T-helper 2 cell treated with Interferon-gamma antibody and Interleukin-4, amounts not matched to agents 5 μg/mL and 100 μg/mL, for 36 hours (primary cell): Measurements from ENCODE around the gene MEX3A.
A peak's percentile ranks its signal among the peaks of the same experiment; 100 is the strongest.
"Not testable (repeated sequence)": the region's sequence is repeated elsewhere in the genome, so short reads cannot be mapped to it uniquely, and the experiment has no call there.

Source experiments
- DNase-seq: peaks from one replicate; pipeline ENCODE4 v3.0.0; 2021; ENCODE audit warnings: low spot score
- H3K27ac Mint-ChIP-seq: one replicate; pipeline ENCODE4 v1.8.0; 2021; ENCODE audit warnings: mild to moderate bottlenecking, mixed read lengths
- H3K27me3 Mint-ChIP-seq: one replicate; pipeline ENCODE4 v1.8.0; 2021; ENCODE audit warnings: low read depth, mixed read lengths
- H3K36me3 Mint-ChIP-seq: one replicate; pipeline ENCODE4 v1.8.0; 2021; ENCODE audit warnings: low read depth, mixed read lengths
- H3K4me1 Mint-ChIP-seq: one replicate; pipeline ENCODE4 v1.8.0; 2021; ENCODE audit warnings: low read depth, mixed read lengths
- H3K4me3 Mint-ChIP-seq: one replicate; pipeline ENCODE4 v1.8.0; 2022; ENCODE audit warnings: mild to moderate bottlenecking, moderate library complexity, mixed read lengths
- H3K9me3 Mint-ChIP-seq: one replicate; pipeline ENCODE4 v1.8.0; 2021; ENCODE audit warnings: mixed read lengths

The MEX3A gene

GRCh38 chr1:156055281-156056048, 26.8 kb downstream of the MEX3A start:
- no peak for DNase-seq
- Mint-ChIP-seq H3K9me3 (no peaks in the 10 kb centered on the region), H3K27ac (peak overlapping the region; percentile 20), H3K27me3 (no peaks in the 10 kb centered on the region), H3K4me3 (peak overlapping the region; percentile 85), H3K36me3 (peaks cover 4% of the 10 kb centered on the region), H3K4me1 (peaks cover 23% of the 10 kb centered on the region)

GRCh38 chr1:156054500-156055280, 27.6 kb downstream of the MEX3A start, which contains the start of gene LAMTOR2:
Gene LAMTOR2 (plus strand): TSS chr1:156054782. CDS start chr1:156054890, 108 bp downstream.
- Mint-ChIP-seq H3K27ac (peak within 1 kb of the TSS; percentile 89), H3K27me3 (no peaks in the 10 kb centered on the region), H3K4me1 (peaks cover 23% of the 10 kb centered on the region), H3K9me3 (no peaks in the 10 kb centered on the region), H3K36me3 (peaks cover 7% of the 10 kb centered on the region), H3K4me3 (peak within 1 kb of the TSS; percentile 98)
- DNase-seq: peak; percentile 97

- Mint-ChIP-seq H3K27me3 (no peaks in the 10 kb centered on the region), H3K36me3 (peaks cover 11% of the 10 kb centered on the region), H3K27ac (peak within 1 kb of the TSS; percentile 91), H3K9me3 (no peaks in the 10 kb centered on the region), H3K4me3 (peak within 1 kb of the TSS; percentile 98), H3K4me1 (peaks cover 23% of the 10 kb centered on the region)
- peak; percentile 86 for DNase-seq
These were observed 28.3 kb downstream of the MEX3A start, which contains the start of gene UBQLN4 for GRCh38 chr1:156053768-156054499. Gene UBQLN4 (minus strand): TSS chr1:156053798. CDS start chr1:156053701, 97 bp downstream.

- Mint-ChIP-seq H3K4me3 (peak overlapping the region; percentile 98), H3K4me1 (peaks cover 23% of the 10 kb centered on the region), H3K36me3 (peaks cover 16% of the 10 kb centered on the region), H3K27me3 (no peaks in the 10 kb centered on the region), H3K9me3 (no peaks in the 10 kb centered on the region), H3K27ac (peak overlapping the region; percentile 91)
- peak; percentile 64 for DNase-seq
These were observed 29.1 kb downstream of the MEX3A start for GRCh38 chr1:156052862-156053767.

- H3K4me3 Mint-ChIP-seq: no peak overlapping the region
- H3K9me3 Mint-ChIP-seq: no peaks in the 10 kb centered on the region
- no peaks in the 10 kb centered on the region for H3K27me3 Mint-ChIP-seq
- peaks cover 14% of the 10 kb centered on the region for H3K36me3 Mint-ChIP-seq
- H3K27ac Mint-ChIP-seq: no peak overlapping the region
- peaks cover 18% of the 10 kb centered on the region for H3K4me1 Mint-ChIP-seq
- no peak for DNase-seq
These were observed 31.1 kb downstream of the MEX3A start for GRCh38 chr1:156051011-156051725.

DNA sequence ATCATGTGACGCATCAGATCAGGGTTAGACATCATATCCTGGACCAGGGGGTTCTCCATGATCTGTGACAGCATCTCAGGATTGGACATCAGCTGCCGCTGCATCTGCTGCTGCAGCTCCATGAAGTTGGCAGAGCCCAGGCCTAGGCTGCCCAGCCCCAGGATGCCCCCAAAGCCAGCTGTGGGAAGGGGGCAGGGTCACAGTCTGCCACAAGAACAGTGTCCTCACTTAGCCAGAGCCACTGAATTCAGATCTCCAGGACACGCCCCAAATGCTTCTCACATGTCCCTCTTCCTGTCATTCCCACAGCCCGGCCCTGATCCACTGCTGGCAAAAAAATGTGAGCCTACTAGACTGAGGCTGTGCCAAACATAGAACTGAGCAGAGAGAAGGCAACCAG, 31.9 kb downstream of the MEX3A start:
- Mint-ChIP-seq H3K4me1 (peaks cover 15% of the 10 kb centered on the region), H3K9me3 (no peaks in the 10 kb centered on the region), H3K27ac (no peak overlapping the region), H3K36me3 (peaks cover 16% of the 10 kb centered on the region), H3K4me3 (no peak overlapping the region), H3K27me3 (no peaks in the 10 kb centered on the region)
- DNase-seq: no peak

DNA sequence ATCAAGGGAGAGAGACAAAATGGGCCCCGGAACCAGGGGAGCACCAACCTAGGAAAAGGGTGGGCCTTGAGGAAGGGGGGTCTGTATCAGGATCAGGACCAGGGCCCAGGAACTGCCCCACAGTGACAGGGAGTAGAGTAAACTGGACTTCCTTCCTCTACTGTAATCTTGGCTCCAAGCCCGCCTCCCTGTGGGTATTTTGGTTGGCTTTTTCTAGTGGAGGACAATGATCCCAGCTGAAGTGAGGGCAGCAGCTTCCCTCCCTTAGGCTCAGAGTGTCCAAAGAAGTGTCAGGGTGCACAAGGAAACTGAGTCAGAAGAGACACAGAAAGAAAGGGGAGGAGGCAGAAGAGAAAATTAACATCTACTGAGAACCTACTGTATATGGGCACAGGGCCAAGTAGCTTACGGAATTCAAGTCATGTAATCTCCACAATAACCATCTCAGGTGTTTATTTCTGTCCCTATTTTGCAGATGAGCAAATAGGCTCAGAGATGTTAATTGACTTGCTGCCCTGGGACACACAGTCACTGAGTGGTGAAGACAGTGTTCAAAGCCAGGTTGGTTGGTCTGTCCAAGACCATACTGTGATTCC, 33.5 kb downstream of the MEX3A start:
- Mint-ChIP-seq H3K9me3 (no peaks in the 10 kb centered on the region), H3K4me3 (no peak overlapping the region), H3K4me1 (peaks cover 23% of the 10 kb centered on the region)

GRCh38 chr1:156045076-156045475, 37.2 kb downstream of the MEX3A start:
- peak overlapping the region; percentile 39 for H3K4me3 Mint-ChIP-seq
- H3K9me3 Mint-ChIP-seq: no peaks in the 10 kb centered on the region
- H3K27ac Mint-ChIP-seq: peak overlapping the region; percentile 32
- peak; percentile 41 for DNase-seq
- H3K27me3 Mint-ChIP-seq: no peaks in the 10 kb centered on the region
- peaks cover 12% of the 10 kb centered on the region for H3K4me1 Mint-ChIP-seq
- H3K36me3 Mint-ChIP-seq: peaks cover 24% of the 10 kb centered on the region

More for the DNA sequence above, 33.5 kb downstream of the MEX3A start:
- Mint-ChIP-seq H3K27me3 (no peaks in the 10 kb centered on the region), H3K27ac (no peak overlapping the region), H3K36me3 (peaks cover 18% of the 10 kb centered on the region)
- no peak for DNase-seq

- no peaks in the 10 kb centered on the region for H3K9me3 Mint-ChIP-seq
- H3K4me1 Mint-ChIP-seq: peaks cover 12% of the 10 kb centered on the region
- H3K36me3 Mint-ChIP-seq: peaks cover 10% of the 10 kb centered on the region
- H3K4me3 Mint-ChIP-seq: no peak overlapping the region
- DNase-seq: no peak
- no peak overlapping the region for H3K27ac Mint-ChIP-seq
- H3K27me3 Mint-ChIP-seq: no peaks in the 10 kb centered on the region
These were observed 39.4 kb downstream of the MEX3A start for GRCh38 chr1:156042828-156043227.

DNA sequence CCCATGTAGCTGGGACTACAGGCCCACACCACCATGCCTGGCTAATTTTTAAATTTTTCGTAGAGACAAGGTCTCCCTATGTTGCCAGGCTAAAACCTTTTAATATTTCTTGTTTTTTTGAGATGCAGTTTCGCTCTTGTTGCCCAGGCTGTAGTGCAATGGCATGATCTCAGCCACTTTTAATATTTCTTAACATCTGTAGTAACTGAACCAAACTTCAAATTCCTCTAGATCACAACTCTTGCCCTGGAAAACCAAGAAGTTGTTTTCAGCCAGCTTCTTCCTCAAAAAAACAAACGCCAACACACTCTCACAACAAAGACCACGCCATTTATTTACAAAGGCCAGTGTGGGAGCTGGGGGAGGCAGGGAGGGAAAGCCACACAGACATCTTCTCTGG, 47.3 kb downstream of the MEX3A start:
- H3K4me1 Mint-ChIP-seq, H3K4me3 Mint-ChIP-seq, DNase-seq, H3K36me3 Mint-ChIP-seq, H3K27me3 Mint-ChIP-seq, H3K27ac Mint-ChIP-seq, H3K9me3 Mint-ChIP-seq: not testable (repeated sequence)

DNA sequence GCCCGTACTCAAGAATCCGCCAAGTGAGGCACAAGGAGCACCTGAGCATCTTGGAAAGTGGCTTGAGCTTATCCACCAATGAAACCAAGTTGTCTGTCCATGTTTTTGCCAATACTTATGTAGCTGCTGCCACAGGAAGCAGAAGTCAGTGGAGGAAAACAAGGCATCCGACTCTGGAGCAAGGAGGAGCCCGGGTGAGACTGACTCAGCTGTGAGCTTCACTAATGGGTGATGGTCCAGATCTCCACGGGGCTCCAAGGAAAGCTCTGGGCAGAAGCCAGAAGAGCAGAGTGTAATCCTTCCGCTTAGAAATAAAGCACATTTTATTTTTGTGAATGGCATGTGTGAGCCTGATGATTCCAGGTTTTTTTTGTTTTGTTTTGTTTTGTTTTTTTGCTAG, 49.3 kb downstream of the MEX3A start:
- DNase-seq: no peak
- no peaks in the 10 kb centered on the region for H3K27me3 Mint-ChIP-seq
- H3K36me3 Mint-ChIP-seq: peaks cover 5% of the 10 kb centered on the region
- H3K4me1 Mint-ChIP-seq: peaks cover 3% of the 10 kb centered on the region
- no peak overlapping the region for H3K27ac Mint-ChIP-seq
- no peak overlapping the region for H3K4me3 Mint-ChIP-seq
- no peaks in the 10 kb centered on the region for H3K9me3 Mint-ChIP-seq

- no peak for DNase-seq
- Mint-ChIP-seq H3K4me3 (no peak overlapping the region), H3K9me3 (no peaks in the 10 kb centered on the region), H3K4me1 (peaks cover 7% of the 10 kb centered on the region), H3K27me3 (peaks cover 4% of the 10 kb centered on the region), H3K27ac (no peak overlapping the region), H3K36me3 (no peaks in the 10 kb centered on the region)
These were observed 55.7 kb downstream of the MEX3A start for GRCh38 chr1:156026588-156026987.
